H9 (cell line): Measurements from ENCODE around the gene CCNB2. TPM values are rescaled to one million over a fixed set of nuclear protein-coding genes. Genes with fewer than 3 reads are reported as not detected.

ENCODE experiments used
- DNase-seq: peaks from one replicate; pipeline ENCODE4 v3.0.0-alpha.2; 2017
- H2AFZ ChIP-seq: one replicate; pipeline ENCODE4 v1.6.1; 2013; ENCODE audit warnings: mild to moderate bottlenecking, low read length, control low read depth, moderate library complexity
- H2AK5ac ChIP-seq: 2 replicates; pipeline ENCODE4 v1.6.1; 2013; ENCODE audit warnings: low read length, control low read depth, mixed read lengths; ENCODE audit not compliant: insufficient read length
- H2BK120ac ChIP-seq: one replicate; pipeline ENCODE4 v1.6.1; 2013; ENCODE audit warnings: low read depth, mild to moderate bottlenecking, low read length, control low read depth, inconsistent platforms; ENCODE audit not compliant: poor library complexity, severe bottlenecking
- H2BK12ac ChIP-seq: 2 replicates; pipeline ENCODE4 v1.6.1; 2013; ENCODE audit warnings: low read length, control low read depth, mixed read lengths, low read depth; ENCODE audit not compliant: insufficient read length
- H2BK15ac ChIP-seq: 2 replicates; pipeline ENCODE4 v1.6.1; 2013; ENCODE audit warnings: low read depth, low read length, control low read depth
- H2BK20ac ChIP-seq: one replicate; pipeline ENCODE4 v1.6.1; 2013; ENCODE audit warnings: low read depth, mild to moderate bottlenecking, low read length, control low read depth, inconsistent platforms; ENCODE audit not compliant: poor library complexity, severe bottlenecking
- H2BK5ac ChIP-seq: 2 replicates; pipeline ENCODE4 v1.6.1; 2013; ENCODE audit warnings: low read length, control low read depth, mixed read lengths; ENCODE audit not compliant: insufficient read length
- H3K14ac ChIP-seq: 2 replicates; pipeline ENCODE4 v1.6.1; 2013; ENCODE audit warnings: low read length, control low read depth; ENCODE audit not compliant: insufficient read depth
- H3K18ac ChIP-seq: 2 replicates; pipeline ENCODE4 v1.6.1; 2013; ENCODE audit warnings: low read depth, mild to moderate bottlenecking, mixed read lengths, low read length, control low read depth; ENCODE audit not compliant: insufficient read length
- H3K23ac ChIP-seq: 2 replicates; pipeline ENCODE4 v1.6.1; 2013; ENCODE audit warnings: low read length, control low read depth, mixed read lengths, low read depth; ENCODE audit not compliant: insufficient read length
- H3K23me2 ChIP-seq: 2 replicates; pipeline ENCODE4 v1.6.1; 2013; ENCODE audit warnings: low read depth, mild to moderate bottlenecking, mixed read lengths, low read length, control low read depth; ENCODE audit not compliant: insufficient read length, poor library complexity, severe bottlenecking
- H3K27ac ChIP-seq: 2 replicates; pipeline ENCODE4 v1.5.1; 2013; ENCODE audit warnings: low read length, control low read depth, mixed read lengths, low read depth; ENCODE audit not compliant: insufficient read length
- H3K27me3 ChIP-seq: 2 replicates; pipeline ENCODE4 v1.6.1; 2013; ENCODE audit warnings: low read length, control low read depth, inconsistent platforms; ENCODE audit not compliant: insufficient read depth
- H3K4ac ChIP-seq: 2 replicates; pipeline ENCODE4 v1.6.1; 2013; ENCODE audit warnings: low read depth, mild to moderate bottlenecking, control low read depth, inconsistent platforms, low read length, moderate library complexity
- H3K4me1 ChIP-seq: 2 replicates; pipeline ENCODE4 v1.6.1; 2013; ENCODE audit warnings: low read length, control low read depth, inconsistent platforms; ENCODE audit not compliant: insufficient read depth
- H3K4me2 ChIP-seq: 2 replicates; pipeline ENCODE4 v1.6.1; 2013; ENCODE audit warnings: low read length, control low read depth, mixed read lengths; ENCODE audit not compliant: insufficient read length, insufficient read depth
- H3K56ac ChIP-seq: 2 replicates; pipeline ENCODE4 v1.6.1; 2013; ENCODE audit warnings: low read depth, mild to moderate bottlenecking, mixed read lengths, low read length, control low read depth; ENCODE audit not compliant: insufficient read length
- H3K79me1 ChIP-seq: 2 replicates; pipeline ENCODE4 v1.6.1; 2013; ENCODE audit warnings: low read depth, mild to moderate bottlenecking, moderate library complexity, low read length, control low read depth, inconsistent platforms; ENCODE audit not compliant: insufficient read depth, poor library complexity, severe bottlenecking
- H3K79me2 ChIP-seq: 2 replicates; pipeline ENCODE4 v1.6.1; 2013; ENCODE audit warnings: low read length, control low read depth, inconsistent platforms; ENCODE audit not compliant: insufficient read depth
- H3K9ac ChIP-seq: 2 replicates; pipeline ENCODE4 v1.6.1; 2013; ENCODE audit warnings: low read length, control low read depth, mixed read lengths; ENCODE audit not compliant: insufficient read length; ENCODE audit errors: extremely low read depth
- H3K9me3 ChIP-seq: one replicate; pipeline ENCODE4 v1.6.1; 2013; ENCODE audit warnings: low read depth, low read length, inconsistent platforms; ENCODE audit not compliant: control insufficient read depth
- H3T11ph ChIP-seq: one replicate; pipeline ENCODE4 v1.6.1; 2013; ENCODE audit warnings: mild to moderate bottlenecking, low read length, control low read depth, inconsistent platforms
- H4K20me1 ChIP-seq: one replicate; pipeline ENCODE4 v1.6.1; 2013; ENCODE audit not compliant: control insufficient read depth, insufficient read length, insufficient read depth
- H4K5ac ChIP-seq: 2 replicates; pipeline ENCODE4 v1.6.1; 2013; ENCODE audit warnings: low read depth, mild to moderate bottlenecking, mixed read lengths, low read length, control low read depth; ENCODE audit not compliant: insufficient read length
- H4K8ac ChIP-seq: replicated peaks from 2 replicates; pipeline ENCODE4 v1.6.1; 2013; ENCODE audit warnings: low read length, control low read depth, mixed read lengths, low read depth; ENCODE audit not compliant: insufficient read length
- H4K91ac ChIP-seq: 2 replicates; pipeline ENCODE4 v1.6.1; 2013; ENCODE audit warnings: low read depth, mild to moderate bottlenecking, moderate library complexity, mixed read lengths, low read length, control low read depth; ENCODE audit not compliant: insufficient read length
- H3K27ac Mint-ChIP-seq, 3 experiments: 2 replicates in 2 of 3; 3 replicates in 1 of 3; pipeline ENCODE4 v1.8.0; 2020 to 2021; ENCODE audit warnings: mixed read lengths in 3 of 3, mild to moderate bottlenecking in 1 of 3, moderate library complexity in 1 of 3
- H3K27me3 Mint-ChIP-seq: 2 replicates; pipeline ENCODE4 v1.8.0; 2021; ENCODE audit warnings: low read depth, mild to moderate bottlenecking, moderate library complexity, mixed read lengths
- H3K36me3 Mint-ChIP-seq, 3 experiments: 2 replicates in 2 of 3; 3 replicates in 1 of 3; pipeline ENCODE4 v1.8.0; 2020 to 2021; ENCODE audit warnings: low read depth in 3 of 3, mixed read lengths in 3 of 3; ENCODE audit not compliant: insufficient read depth in 1 of 3
- H3K4me1 Mint-ChIP-seq, 2 experiments: 2 replicates each; pipeline ENCODE4 v1.8.0; 2020; ENCODE audit warnings: mixed read lengths in 2 of 2
- H3K4me3 Mint-ChIP-seq, 2 experiments: 2 replicates in 1 of 2; 3 replicates in 1 of 2; pipeline ENCODE4 v1.8.0; 2020 to 2021; ENCODE audit warnings: mild to moderate bottlenecking in 2 of 2, mixed read lengths in 2 of 2, moderate library complexity in 1 of 2
- H3K9me3 Mint-ChIP-seq, 2 experiments: 2 replicates in 1 of 2; 3 replicates in 1 of 2; pipeline ENCODE4 v1.8.0; 2020; ENCODE audit warnings: mild to moderate bottlenecking in 2 of 2, mixed read lengths in 2 of 2, moderate library complexity in 1 of 2
- CTCF ChIP-seq: fragments of 200-600 bp; sonication (generic); conservative IDR thresholded peaks from 3 replicates; pipeline ENCODE4 v1.8.0; 2021; ENCODE audit warnings: antibody characterized with exemption, mild to moderate bottlenecking
- WGBS: extraction: QIAGEN DNeasy Blood & Tissue Kit; methylation state at CpG from one replicate; pipeline ENCODE4 v1.1.7; 2013; ENCODE audit warnings: missing lambda C conversion rate, low lambda C conversion rate, mixed read lengths; ENCODE audit not compliant: insufficient read length; ENCODE audit errors: extremely low coverage; 5-methylcytosine and 5-hydroxymethylcytosine counted together
- total RNA-seq: library from RNA; stranded (reverse); gene quantifications from 2 replicates; pipeline ENCODE4 v1.2.1, GENCODE V29; 2021

The CCNB2 gene
- total RNA-seq, 1 experiment from 2014 or later = 122 TPM

DNA sequence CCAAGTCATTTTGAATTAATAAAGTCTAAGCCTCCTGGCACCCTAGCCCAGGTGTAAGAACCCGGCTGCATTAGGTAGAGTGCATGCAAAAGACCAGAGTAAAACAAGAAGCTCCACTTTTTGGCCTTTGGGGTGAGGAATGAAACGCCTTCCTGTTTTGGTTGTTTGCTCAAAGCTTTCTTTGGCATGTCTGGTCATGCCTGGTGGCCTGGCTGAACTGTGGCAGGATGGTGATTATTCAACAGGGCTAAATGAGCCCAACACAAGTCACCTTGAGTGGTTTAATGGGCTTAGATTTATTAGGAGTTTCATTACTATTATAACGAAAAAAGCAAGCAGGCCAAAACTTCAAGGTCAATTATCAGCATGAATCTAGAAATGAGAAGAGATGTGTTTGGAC is 60.8 kb downstream of the CCNB2 start:
- no peak overlapping the region for H3T11ph ChIP-seq
- H3K79me1 ChIP-seq = no peaks in the 10 kb centered on the region
- H3K23me2 ChIP-seq = no peaks in the 10 kb centered on the region
- no peak overlapping the region for H2BK15ac ChIP-seq
- H4K8ac ChIP-seq = no peak overlapping the region
- H3K79me2 ChIP-seq = no peaks in the 10 kb centered on the region
- peak overlapping the region in 1 of 3 experiments; percentile 93; a peak in 4 of 7 replicates for H3K27ac Mint-ChIP-seq
- H2BK5ac ChIP-seq = no peak overlapping the region
- H3K9ac ChIP-seq = no peak overlapping the region
- H3K9me3 ChIP-seq = no peaks in the 10 kb centered on the region
- DNase-seq = no peak
- no peak overlapping the region for H3K18ac ChIP-seq
- H3K14ac ChIP-seq = no peak overlapping the region
- no peak overlapping the region for H3K56ac ChIP-seq
- no CpG with 5 or more reads among the region's 3 CpGs for WGBS
- H4K91ac ChIP-seq = no peak overlapping the region
- H3K27me3 Mint-ChIP-seq = no peaks in the 10 kb centered on the region
- H2BK20ac ChIP-seq = no peak overlapping the region
- no peak overlapping the region for H2AFZ ChIP-seq
- no peak overlapping the region for H3K27ac ChIP-seq
- no peak overlapping the region for H4K5ac ChIP-seq
- no peak overlapping the region for H3K4me2 ChIP-seq
- H2BK12ac ChIP-seq = no peak overlapping the region
- H3K27me3 ChIP-seq = no peaks in the 10 kb centered on the region
- H3K4me1 ChIP-seq = no peaks in the 10 kb centered on the region
- no peak overlapping the region for H3K4ac ChIP-seq
- no peak for TF ChIP-seq CTCF
- H2AK5ac ChIP-seq = no peak overlapping the region
- H2BK120ac ChIP-seq = no peak overlapping the region
- peaks cover 5 to 71% (median 38%) of the 10 kb centered on the region in 3 experiments; a peak in 6 of 7 replicates for H3K36me3 Mint-ChIP-seq
- peaks cover 9 to 19% of the 10 kb centered on the region in 2 experiments for H3K4me1 Mint-ChIP-seq
- H4K20me1 ChIP-seq = no peaks in the 10 kb centered on the region
- no peak overlapping the region for H3K4me3 Mint-ChIP-seq
- H3K9me3 Mint-ChIP-seq = no peaks in the 10 kb centered on the region
- no peak overlapping the region for H3K23ac ChIP-seq
